HuH-7.5 (cell line): ENCODE results near the gene ACOT6.
"Not testable (repeated sequence)": the region's sequence is repeated elsewhere in the genome, so short reads cannot be mapped to it uniquely, and the experiment has no call there.

Experiments used
- DNase-seq: peaks from one replicate; pipeline ENCODE4 v3.0.0; 2011; ENCODE audit warnings: low spot score

Gene ACOT6

GRCh38 chr14:73651005-73651404 is 38.7 kb downstream of the ACOT6 start:
- DNase-seq = no peak

GRCh38 chr14:73655851-73656250 is 43.5 kb downstream of the ACOT6 start:
- no peak for DNase-seq

GRCh38 chr14:73659202-73659601 is 46.9 kb downstream of the ACOT6 start:
- not testable (repeated sequence) for DNase-seq

GRCh38 chr14:73660511-73660910 is 48.2 kb downstream of the ACOT6 start:
- DNase-seq = no peak

- DNase-seq = no peak
Measured at GRCh38 chr14:73661872-73662271, 49.6 kb downstream of the ACOT6 start.

- no peak for DNase-seq
Measured at GRCh38 chr14:73662487-73662943, 50.2 kb downstream of the ACOT6 start.

GRCh38 chr14:73663548-73664212 is 51.4 kb downstream of the ACOT6 start:
- DNase-seq = no peak

- DNase-seq = no peak
Measured at GRCh38 chr14:73665130-73665529, 52.8 kb downstream of the ACOT6 start.

- no peak for DNase-seq
Measured at GRCh38 chr14:73666583-73666982, 54.3 kb downstream of the ACOT6 start.

- DNase-seq = no peak
Measured at GRCh38 chr14:73667854-73668253, 55.5 kb downstream of the ACOT6 start.
